ENCODE results near the gene KIF26B.

GRCh38 chr1:245263529-245264095 is 108.8 kb downstream of the KIF26B start:
- no peak for TF ChIP-seq POLR2A (IDR thresholded peaks at IDR 0.05)
- TF ChIP-seq CTCF (IDR thresholded peaks at IDR 0.05) = no peak

Measured in body of pancreas (tissue), 4 donors.